K562 (cell line): ENCODE measurements around the gene HDAC7. TPM values are rescaled to one million over a fixed set of nuclear protein-coding genes. Genes with fewer than 3 reads are reported as not detected.

Experiments
- ATAC-seq: fragments of 200-7000 bp; cut with Tn5 transposase; 3 replicates; pipeline ENCODE4 v1.9.1; 2020; ENCODE audit warnings: moderate library complexity
- BruUV-seq: library from RNA; stranded (reverse); fragments of 400-500 nt; replicated peaks from 2 replicates; lab custom pipeline; 2021; lab: Mats Ljungman, UMichigan
- CTCF ChIA-PET: fragments of 300-600 bp; formaldehyde crosslinking; extraction: SDS; loops from one replicate; lab custom pipeline; 2021; ENCODE audit warnings: low intra/inter-chr PET ratio; lab: Yijun Ruan, JAX
- POLR2A ChIA-PET: fragments of 300-600, 350-650 bp; sonication (Branson Sonifier 250); formaldehyde crosslinking; extraction: SDS; loops from one replicate; lab custom pipeline; 2021; ENCODE audit warnings: antibody characterized with exemption, inconsistent platforms; lab: Yijun Ruan, JAX
- DNase-seq, 4 experiments: peaks; one replicate each; pipeline versions ENCODE4 v3.0.0 to v3.0.0-alpha.2; 2011 to 2018; ENCODE audit warnings: low spot score in 3 of 4, mixed read lengths in 3 of 4; ENCODE audit errors: extremely low read depth in 1 of 4
- FAIRE-seq: peaks from 2 replicates; lab custom pipeline; 2011; peaks lifted over from hg19 to GRCh38; lab: Jason Lieb, UNC
- H2AFZ ChIP-seq: 2 replicates; pipeline ENCODE4 v1.6.0; 2011; ENCODE audit warnings: low read depth, low read length, control low read depth, inconsistent platforms
- H3K27ac ChIP-seq: fragments of 200-600 bp; 3 replicates; pipeline ENCODE4 v1.8.0; 2011; ENCODE audit warnings: low read depth, mild to moderate bottlenecking, control low read depth, inconsistent platforms, low read length, moderate library complexity, mixed read lengths; ENCODE audit errors: extremely low read depth
- H3K27me3 ChIP-seq, 2 experiments: fragments of 300-600 bp in 1 of 2; 2 replicates in 1 of 2; 3 replicates in 1 of 2; pipeline versions ENCODE4 v1.6.0 to v1.8.0; 2011; ENCODE audit warnings: inconsistent platforms in 2 of 2, low read length in 2 of 2, mild to moderate bottlenecking in 1 of 2, mixed read lengths in 1 of 2, moderate library complexity in 1 of 2; ENCODE audit not compliant: control insufficient read depth in 2 of 2, insufficient read depth in 2 of 2
- H3K36me3 ChIP-seq: fragments of 300-600 bp; 3 replicates; pipeline ENCODE4 v1.8.0; 2011; ENCODE audit warnings: mild to moderate bottlenecking, low read length, inconsistent platforms; ENCODE audit not compliant: control insufficient read depth, insufficient read depth
- H3K4me1 ChIP-seq, 2 experiments: fragments of 200-600 bp in 1 of 2; replicated peaks in 1 of 2; 2 replicates in 1 of 2; 3 replicates in 1 of 2; pipeline versions ENCODE4 v1.5.1 to v1.8.0; 2011; ENCODE audit warnings: inconsistent platforms in 2 of 2, low read length in 2 of 2, mild to moderate bottlenecking in 1 of 2, mixed read lengths in 1 of 2, moderate library complexity in 1 of 2; ENCODE audit not compliant: control insufficient read depth in 2 of 2, insufficient read depth in 2 of 2
- H3K4me2 ChIP-seq: 2 replicates; pipeline ENCODE4 v1.6.1; 2011; ENCODE audit warnings: low read length, control low read depth, inconsistent platforms, mixed read lengths; ENCODE audit not compliant: insufficient read depth
- H3K4me3 ChIP-seq: fragments of 200-600 bp; sonication (generic), shearing (Covaris generic); 2 replicates; pipeline ENCODE4 v1.5.1; 2016; ENCODE audit warnings: control low read depth, inconsistent platforms
- H3K79me2 ChIP-seq: fragments of 200-600 bp; 3 replicates; pipeline ENCODE4 v1.8.0; 2011; ENCODE audit warnings: low read length, inconsistent platforms; ENCODE audit not compliant: control insufficient read depth, insufficient read depth
- H3K9ac ChIP-seq, 2 experiments: 2 replicates each; pipeline versions ENCODE4 v1.6.0 to v1.6.1; 2011; ENCODE audit warnings: low read depth in 2 of 2, low read length in 2 of 2, control low read depth in 1 of 2, inconsistent platforms in 1 of 2, mild to moderate bottlenecking in 1 of 2, mixed read lengths in 1 of 2; ENCODE audit not compliant: insufficient read depth in 1 of 2
- H3K9me1 ChIP-seq: one replicate; pipeline ENCODE4 v1.6.0; 2011; ENCODE audit warnings: inconsistent platforms, mild to moderate bottlenecking, low read length, moderate library complexity; ENCODE audit not compliant: control insufficient read depth, insufficient read depth
- H3K9me3 ChIP-seq: replicated peaks from 2 replicates; pipeline ENCODE4 v1.5.1; 2011; ENCODE audit warnings: low read depth, low read length, inconsistent platforms; ENCODE audit not compliant: control insufficient read depth, insufficient read depth
- H4K20me1 ChIP-seq: replicated peaks from 2 replicates; pipeline ENCODE4 v1.6.1; 2011; ENCODE audit warnings: low read length, inconsistent platforms, mixed read lengths; ENCODE audit not compliant: control insufficient read depth, insufficient read depth
- BACH1 ChIP-seq: fragments of 200-800 bp; sonication (Bioruptor generic); IDR thresholded peaks from 2 replicates; pipeline ENCODE4 v1.6.1; 2016; ENCODE audit warnings: missing genetic modification characterization, missing compliant biosample characterization
- CEBPB ChIP-seq: fragments of 450-650 bp; IDR thresholded peaks from 2 replicates; pipeline ENCODE4 v1.6.1; 2016; ENCODE audit warnings: missing genetic modification characterization, missing compliant biosample characterization
- CEBPG ChIP-seq, 3 experiments: fragments of 200-800 bp in 1 of 3; sonication (Bioruptor generic) in 1 of 3; sonication (generic) in 1 of 3; formaldehyde crosslinking in 1 of 3; IDR thresholded peaks in 2 of 3; conservative IDR thresholded peaks in 1 of 3; 2 replicates each; pipeline versions ENCODE4 v1.6.1 to v1.8.0; 2016 to 2022; ENCODE audit warnings: missing compliant biosample characterization in 2 of 3, missing genetic modification characterization in 2 of 3, mild to moderate bottlenecking in 1 of 3, missing genetic modification reagents in 1 of 3
- IRF9 ChIP-seq: fragments of 450-650 bp; IDR thresholded peaks from 2 replicates; pipeline ENCODE4 v1.6.1; 2016; ENCODE audit warnings: missing biosample characterization, missing genetic modification characterization
- POLR2A ChIP-seq: fragments of 450-650 bp; conservative IDR thresholded peaks from 2 replicates; pipeline ENCODE4 v1.6.1; 2016
- SIX5 ChIP-seq, 2 experiments: IDR thresholded peaks; 2 replicates each; pipeline ENCODE4 v1.6.1; 2011; ENCODE audit warnings: low read length in 2 of 2, borderline replicate concordance in 1 of 2, low read depth in 1 of 2, mild to moderate bottlenecking in 1 of 2, moderate library complexity in 1 of 2; ENCODE audit not compliant: insufficient read depth in 1 of 2
- SMAD4 ChIP-seq: fragments of 250-450 bp; sonication (Bioruptor Pico); conservative IDR thresholded peaks from 2 replicates; pipeline ENCODE4 v1.8.0; 2021; ENCODE audit warnings: inconsistent platforms, mild to moderate bottlenecking, moderate library complexity
- TRIM24 ChIP-seq, 2 experiments: fragments of 450-650 bp; IDR thresholded peaks; 2 replicates each; pipeline ENCODE4 v1.6.1; 2016
- ZNF311 ChIP-seq: fragments of 250-450 bp; sonication (Bioruptor Pico); IDR thresholded peaks from 2 replicates; pipeline ENCODE4 v1.4.0; 2020; ENCODE audit warnings: mild to moderate bottlenecking, moderate library complexity
- ZNF830 ChIP-seq: fragments of 250-450 bp; sonication (Bioruptor Pico); IDR thresholded peaks from 2 replicates; pipeline ENCODE4 v1.5.0; 2021; ENCODE audit warnings: mild to moderate bottlenecking
- WGBS: fragments of 100-300 bp; shearing (Covaris generic); methylation state at CpG from one replicate; pipeline ENCODE4 v1.1.6; 2016; ENCODE audit warnings: low coverage, mixed read lengths; ENCODE audit not compliant: insufficient coverage; ENCODE audit errors: missing lambda C conversion rate; 5-methylcytosine and 5-hydroxymethylcytosine counted together
- in situ Hi-C: fragments of 300-500 bp; cut with MboI; formaldehyde crosslinking; loops from 4 replicates; pipeline ENCODE4 v1.15.0; 2018; ENCODE audit warnings: inconsistent platforms, mixed read lengths
- intact Hi-C: fragments of 100-400 bp; cut with micrococcal nuclease; formaldehyde crosslinking; loops from 2 replicates; pipeline ENCODE4 v1.14.2; 2022
- polyA plus RNA-seq, 8 experiments: library from polyadenylated mRNA; depleted of rRNA in 4 of 8; stranded (reverse) in 5 of 8; unstranded in 3 of 8; fragments of >200 nt; fragmentation: Nextera tagmentation in 2 of 8; fragmentation: Illumina TruSeq in 1 of 8; extraction: Ambion mirVana in 2 of 8; extraction: Trizol in 1 of 8; gene quantifications; 2 replicates each; pipeline versions ENCODE4 v1.2.1 to v1.2.3, GENCODE V29; 2011 to 2014; ENCODE audit warnings: inconsistent platforms in 1 of 8, missing spikeins in 1 of 8
- total RNA-seq, 7 experiments: library from RNA; depleted of rRNA in 6 of 7; stranded (reverse); fragments of >200 nt in 6 of 7; fragmentation: Illumina TruSeq in 2 of 7; extraction: Trizol in 2 of 7; gene quantifications; 2 replicates each; pipeline versions ENCODE4 v1.2.1 to v1.2.3, GENCODE V29; 2011 to 2021; ENCODE audit warnings: low replicate concordance in 1 of 7

Gene HDAC7
- total and polyA plus RNA-seq, 9 of the 15 experiments (the other 6 are each of a cell fraction or from before 2014, with no cell fraction given): 2.5 to 129 (median 31.1) TPM

DNA sequence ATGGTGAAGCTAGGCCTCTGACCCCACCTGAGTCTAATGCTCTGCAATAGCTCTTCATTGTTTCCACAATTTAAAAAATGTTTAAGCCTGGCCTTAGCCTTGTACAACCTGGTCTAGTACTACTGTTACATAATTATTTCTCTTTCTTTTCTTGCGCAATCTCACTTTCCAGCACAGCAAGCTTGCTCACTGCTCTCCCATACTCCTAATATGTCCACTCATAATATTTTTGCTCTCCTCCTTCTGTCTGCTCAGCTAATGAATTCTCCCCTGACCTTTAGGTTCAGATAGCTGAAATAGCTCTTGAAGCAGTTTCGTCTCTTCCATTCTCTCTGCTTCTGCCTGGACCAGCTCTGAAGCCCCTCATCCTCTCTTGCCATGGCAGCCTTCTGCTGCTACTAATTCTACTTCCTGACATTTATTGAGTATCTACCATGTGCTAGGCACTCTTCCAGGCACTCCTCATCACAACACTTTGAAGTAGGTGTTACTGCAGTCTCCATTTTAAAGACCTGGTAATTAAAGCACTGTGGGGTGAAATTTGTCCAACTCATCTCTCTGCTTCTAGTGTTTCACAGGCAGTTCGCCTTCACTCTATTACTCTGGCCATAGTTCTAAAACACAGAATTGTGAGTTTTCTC is 49.5 kb downstream of the HDAC7 start:
- no peak for FAIRE-seq
- Histone ChIP-seq H3K36me3 (no peaks in the 10 kb centered on the region), H3K9me3 (no peaks in the 10 kb centered on the region), H4K20me1 (no peaks in the 10 kb centered on the region), H3K4me1 (peaks cover 29 to 43% of the 10 kb centered on the region in 2 experiments), H3K27ac (no peak overlapping the region), H3K4me3 (no peak overlapping the region), H3K27me3 (no peaks in the 10 kb centered on the region), H3K9me1 (no peaks in the 10 kb centered on the region), H3K4me2 (no peak overlapping the region), H2AFZ (peak overlapping the region; percentile 47), H3K9ac (no peak overlapping the region; a peak in 1 of 4 replicates), H3K79me2 (peaks cover 22% of the 10 kb centered on the region)
- 70% methylated on average over 3 of the region's 3 CpGs for WGBS
- TF ChIP-seq CEBPB (tag): peak; percentile 100
- no peak for TF ChIP-seq ZNF311 (CRISPR knock-in tag)
- TF ChIP-seq IRF9 (tag): peak; percentile 92
- TF ChIP-seq SMAD4 (CRISPR knock-in tag): 0 out of 2 replicates have a peak, but pooled peaks have one; percentile 12
- TF ChIP-seq TRIM24 (IDR thresholded peaks at IDR 0.05): peak; percentile 31 to 38; a peak in 2 of 4 replicates
- no peak for TF ChIP-seq POLR2A
- TF ChIP-seq SIX5 (IDR thresholded peaks at IDR 0.05; ENCODE audit: borderline replicate concordance in 1 of 2, insufficient read depth in 1 of 2, low read depth in 1 of 2, low read length in 2 of 2): no peak
- TF ChIP-seq BACH1 (tag): peak; percentile 45; the same call in 1 of the 2 replicates
- TF ChIP-seq CEBPG (CRISPR knock-in tag; IDR thresholded peaks at IDR 0.05): peak; percentile 92
- peak; percentile 95 to 100 for TF ChIP-seq CEBPG (tag; conservative IDR thresholded peaks at IDR 0.05 in 1 of 2, IDR thresholded peaks at IDR 0.05 in 1 of 2)
- no peak for TF ChIP-seq ZNF830
- intact Hi-C loops: no loop called here
- no TSS peak for BruUV-seq
- ChIA-PET CTCF (interaction anchor here (1.1 kb wide), 1 partner anchor 67 kb away, joined by 4 read pairs; no protein-coding TSS in a partner anchor), POLR2A (interaction anchor here (0.6 to 1.9 kb wide), 6 partner anchors 9 to 39 kb away, joined by 3 to 5 read pairs (median 4); no protein-coding TSS in a partner anchor)
- ATAC-seq: no peak
- no peak for DNase-seq
- in situ Hi-C loops: loop anchor here (10.0 kb wide), 1 partner anchor 55 kb away; no protein-coding TSS in a partner anchor
